HG02610 (cell line): ENCODE data around the gene ACADM.
"Not testable (repeated sequence)": the region's sequence is repeated elsewhere in the genome, so short reads cannot be mapped to it uniquely, and the experiment has no call there.

Experiments
- ATAC-seq: cut with Tn5 transposase; IDR thresholded peaks from one replicate; pipeline ENCODE4 v1.9.1; 2021; ENCODE audit warnings: mild to moderate bottlenecking, moderate library complexity; ENCODE audit not compliant: unreplicated experiment

The ACADM gene

DNA sequence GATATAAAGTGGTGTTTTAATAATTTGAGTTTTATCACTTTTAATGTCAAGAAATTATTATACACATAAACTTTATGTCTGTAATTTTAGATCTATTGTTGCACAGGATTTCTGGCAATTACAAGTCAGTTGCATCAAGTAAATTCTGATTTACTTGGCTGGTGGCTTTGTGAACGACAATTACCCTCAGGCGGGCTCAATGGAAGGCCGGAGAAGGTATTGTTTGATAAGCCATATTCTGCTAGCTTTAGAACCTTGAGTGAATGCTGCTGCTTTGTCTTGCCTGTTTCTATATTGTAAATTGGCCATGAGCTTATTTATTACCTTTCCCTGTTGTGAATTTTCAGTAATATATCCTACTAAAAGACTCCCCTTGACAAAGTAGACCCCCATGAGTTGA lies 67.6 kb downstream of the ACADM start:
- no peak for ATAC-seq

DNA sequence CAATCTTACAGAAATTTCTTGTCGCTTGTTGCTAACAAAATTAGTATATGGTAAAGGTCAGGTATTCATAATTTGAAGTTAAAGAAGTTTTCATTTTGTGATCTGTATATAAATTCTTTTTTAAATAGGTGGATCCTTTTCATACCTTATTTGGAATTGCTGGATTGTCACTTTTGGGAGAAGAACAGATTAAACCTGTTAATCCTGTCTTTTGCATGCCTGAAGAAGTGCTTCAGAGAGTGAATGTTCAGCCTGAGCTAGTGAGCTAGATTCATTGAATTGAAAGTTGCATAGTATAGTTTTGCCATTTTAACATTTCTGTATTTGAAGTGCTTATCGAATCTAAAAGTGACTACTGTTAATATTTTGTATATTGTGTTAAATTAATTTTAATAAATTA lies 69.9 kb downstream of the ACADM start:
- no peak for ATAC-seq

DNA sequence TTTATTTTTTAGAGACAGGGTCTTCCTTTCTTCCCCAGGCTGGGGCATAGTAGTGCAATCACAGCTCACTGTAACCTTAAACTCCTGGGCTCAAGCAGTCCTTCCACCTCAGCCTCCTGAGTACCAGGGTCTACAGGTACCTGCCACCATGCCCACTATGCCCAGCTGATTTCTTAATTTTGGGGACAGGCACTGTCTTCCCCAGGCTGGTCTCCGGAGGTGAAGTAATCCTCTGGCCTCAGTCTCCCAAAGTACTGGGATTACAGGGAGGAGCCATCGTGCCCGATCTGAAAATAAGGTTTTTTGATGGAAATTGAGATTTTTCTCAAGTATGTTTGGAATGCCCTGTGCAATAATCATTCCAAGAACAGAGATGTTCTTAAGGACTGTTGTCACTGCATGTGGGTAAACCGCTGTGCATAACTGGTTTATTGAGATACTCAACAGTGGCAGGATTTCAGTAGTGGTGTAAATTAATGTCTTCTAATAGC lies 71.2 kb downstream of the ACADM start:
- no peak for ATAC-seq

DNA sequence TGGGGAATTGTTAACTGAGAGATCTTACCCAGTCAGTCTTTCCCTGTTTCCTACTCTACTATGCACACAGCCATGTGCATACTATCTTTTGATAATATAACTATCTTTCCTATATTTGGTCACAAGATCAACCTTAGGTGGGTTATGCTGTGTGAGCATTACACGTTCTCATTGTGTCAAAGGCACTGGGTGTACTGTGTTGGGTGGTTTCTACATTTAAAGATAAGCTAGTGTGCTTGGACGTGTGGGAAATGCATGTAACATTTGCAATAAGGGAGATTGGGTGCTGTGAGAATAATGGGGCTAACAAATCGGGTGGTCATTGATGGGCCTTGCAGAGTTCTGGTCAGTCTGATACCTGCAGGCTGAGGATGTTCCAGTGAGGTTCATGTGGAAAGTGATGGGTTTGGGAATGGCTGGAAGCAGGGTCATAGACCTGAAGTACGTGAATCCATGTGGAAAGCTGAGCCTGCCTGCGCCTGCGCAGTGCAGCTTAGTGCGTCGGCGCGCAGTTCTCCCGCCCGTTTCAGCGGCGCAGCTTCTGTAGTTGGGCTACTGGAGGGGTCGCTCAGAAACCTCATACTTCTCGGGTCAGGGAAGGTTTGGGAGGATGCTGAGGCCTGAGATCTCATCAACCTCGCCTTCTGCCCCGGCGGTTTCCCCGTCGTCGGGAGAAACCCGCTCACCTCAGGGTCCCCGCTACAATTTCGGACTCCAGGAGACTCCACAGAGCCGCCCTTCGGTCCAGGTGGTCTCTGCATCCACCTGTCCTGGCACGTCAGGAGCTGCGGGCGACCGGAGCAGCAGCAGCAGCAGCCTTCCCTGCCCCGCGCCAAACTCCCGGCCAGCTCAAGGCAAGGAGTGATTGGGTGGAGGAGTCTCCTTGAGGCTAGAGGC lies 72.1 kb downstream of the ACADM start, which contains the start of gene MSH4:
Gene MSH4 (plus strand): TSS at position 507 of the 897 bp plus-strand sequence. CDS start 104 bp downstream, at position 611.
- ATAC-seq = no peak

DNA sequence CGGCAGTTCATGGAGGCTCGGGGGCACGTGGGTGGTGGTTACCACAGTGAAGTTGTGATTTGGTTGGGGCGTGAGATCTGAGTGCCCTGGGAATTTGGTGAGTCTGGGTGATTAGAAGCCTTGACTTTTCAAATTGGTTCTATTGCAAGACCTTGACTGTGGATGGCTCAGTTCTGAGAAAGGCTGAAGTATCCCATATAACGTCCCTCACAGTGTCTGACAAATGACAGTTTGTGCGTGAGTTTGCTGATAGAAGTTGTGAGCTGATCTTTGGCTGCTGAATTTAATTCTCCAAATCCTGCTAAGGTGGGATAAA lies 72.7 kb downstream of the ACADM start:
- ATAC-seq = no peak

DNA sequence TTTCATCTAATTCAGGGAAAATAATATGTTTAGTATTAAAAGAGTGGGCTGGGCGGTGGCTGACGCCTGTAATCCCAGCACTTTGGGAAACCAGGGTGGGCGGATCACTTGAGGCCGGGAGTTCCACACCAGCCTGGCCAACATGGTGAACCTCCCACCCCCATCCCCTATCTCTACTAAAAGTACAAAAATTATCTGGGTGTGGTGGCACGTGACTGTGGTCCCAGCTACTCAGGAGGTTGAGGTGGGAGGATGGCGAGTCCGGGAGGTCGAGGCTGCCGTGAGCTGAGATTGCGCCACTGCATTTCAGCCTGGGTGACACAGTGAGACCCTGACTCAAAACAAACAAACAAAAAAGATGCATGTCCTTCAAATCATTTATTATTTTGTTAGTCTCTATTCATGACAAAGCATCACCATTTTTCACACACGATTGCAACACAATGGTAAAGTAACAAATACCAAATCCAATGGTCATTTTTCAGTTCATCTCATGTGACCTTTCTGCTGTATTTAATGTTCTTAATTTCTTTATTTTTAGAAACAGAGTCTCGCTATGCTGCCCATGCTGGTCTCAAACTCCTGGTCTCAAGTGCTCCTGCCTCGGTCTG lies 73.2 kb downstream of the ACADM start:
- ATAC-seq = no peak

DNA sequence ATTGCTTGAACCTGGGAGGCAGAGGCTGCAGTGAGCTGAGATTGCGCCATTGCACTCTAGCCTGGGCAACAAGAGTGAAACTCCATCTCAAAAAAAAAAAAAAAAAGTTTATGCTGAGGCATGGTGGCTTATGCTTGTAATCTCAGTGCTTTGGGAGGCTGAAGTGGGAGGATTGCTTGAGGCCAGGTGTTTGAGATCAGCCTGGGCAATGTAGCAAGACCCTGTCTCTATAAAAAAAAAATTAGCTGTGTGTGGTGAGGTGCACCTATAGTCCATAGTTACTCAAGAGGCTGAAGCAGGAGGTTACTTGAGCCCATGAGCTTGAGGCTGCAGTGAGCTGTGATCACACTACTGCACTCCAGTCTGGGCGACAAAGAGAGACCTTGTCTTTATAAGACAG lies 77.0 kb downstream of the ACADM start:
- ATAC-seq = not testable (repeated sequence)

DNA sequence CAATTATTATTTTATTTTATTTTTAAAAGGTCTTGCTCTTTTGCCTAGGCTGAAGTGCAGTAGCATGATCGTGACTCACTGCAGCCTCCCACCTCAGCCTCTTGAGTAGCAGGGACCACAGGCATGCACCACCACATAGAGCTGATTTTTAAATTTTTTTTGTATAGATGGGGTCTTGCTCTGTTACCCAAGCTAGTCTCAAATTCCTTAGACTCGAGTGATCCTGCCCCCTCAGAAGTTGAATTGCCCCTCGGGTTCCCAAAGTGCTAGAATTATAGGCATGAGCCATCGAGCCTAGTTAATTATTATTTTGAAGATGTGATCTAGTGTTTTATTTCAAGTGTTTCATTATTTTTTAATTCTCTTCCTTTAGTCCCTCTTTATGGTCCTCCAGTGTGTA lies 84.4 kb downstream of the ACADM start:
- ATAC-seq = no peak

DNA sequence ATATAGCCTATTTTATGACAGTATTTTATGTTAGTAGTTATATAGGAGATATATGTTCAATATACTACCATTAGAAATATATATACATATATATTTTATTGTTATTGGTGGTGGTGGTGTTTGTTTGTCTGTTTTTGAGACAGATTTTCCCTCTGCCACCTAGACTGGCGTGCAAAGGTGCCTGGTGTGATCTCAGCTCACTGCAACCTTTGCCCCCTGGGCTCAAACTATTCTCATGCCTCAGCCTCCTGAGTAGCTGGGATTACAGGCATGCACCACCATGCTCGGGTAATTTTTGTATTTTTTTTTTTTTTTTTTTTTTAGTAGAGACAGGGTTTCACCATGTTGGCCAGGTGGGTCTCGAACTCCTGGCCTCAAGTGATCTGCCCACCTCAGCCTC lies 85.6 kb downstream of the ACADM start:
- ATAC-seq = not testable (repeated sequence)

DNA sequence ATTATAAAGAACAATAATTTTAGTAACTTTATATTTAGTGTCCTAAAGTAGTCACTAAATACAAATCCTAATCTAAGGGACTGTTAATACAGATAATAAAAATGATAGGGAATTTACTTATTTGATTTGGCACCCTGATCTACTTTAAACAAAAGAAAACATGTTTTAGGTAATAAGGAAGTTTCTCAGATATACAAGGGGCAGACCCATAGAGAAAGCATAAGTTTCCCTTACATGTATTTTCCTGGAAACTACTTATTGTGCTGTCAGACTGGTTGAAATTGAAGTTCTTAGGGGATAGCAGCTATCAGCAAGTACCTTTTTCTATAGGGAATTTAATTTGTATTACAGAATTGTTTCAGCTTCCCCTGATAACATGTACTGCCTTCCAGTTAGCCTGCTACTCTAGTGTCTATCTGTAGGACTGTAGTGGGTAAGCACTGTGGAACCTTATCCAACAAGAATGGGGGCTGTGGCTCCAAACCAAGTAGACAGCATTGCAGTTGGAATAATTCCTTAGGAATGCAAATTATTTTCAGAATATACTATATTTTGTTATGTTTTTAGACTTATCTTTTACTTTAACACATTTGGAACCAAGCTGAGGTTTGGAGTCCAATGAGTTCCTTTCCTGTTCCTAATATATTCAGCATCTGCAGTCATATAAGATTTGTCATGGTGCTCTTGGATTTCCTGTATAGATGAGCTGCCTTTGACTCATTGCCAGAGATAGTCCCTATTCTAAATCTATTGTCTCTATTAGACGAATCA lies 86.9 kb downstream of the ACADM start:
- no peak for ATAC-seq

DNA sequence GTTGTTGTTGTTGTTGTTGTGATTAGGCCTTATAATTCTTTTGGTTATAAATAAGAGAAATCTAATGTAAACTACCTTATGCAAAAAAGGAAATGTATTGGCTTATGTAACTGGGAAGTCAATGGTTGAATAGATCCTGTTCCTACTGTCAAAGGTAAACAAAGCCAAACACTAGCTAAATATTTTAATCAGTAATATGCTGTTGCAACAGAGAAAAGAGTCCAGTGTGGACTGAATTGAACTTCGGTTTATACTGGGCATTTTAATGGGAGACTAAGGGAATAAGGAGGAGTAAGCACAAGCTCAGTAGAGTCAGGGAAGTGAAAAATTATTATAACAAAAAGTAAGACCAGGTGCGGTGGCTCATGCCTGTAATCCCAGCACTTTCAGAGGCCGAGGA lies 87.6 kb downstream of the ACADM start:
- no peak for ATAC-seq
